Right atrium auricular region (tissue), 2 donors: Measurements from ENCODE around the gene HOXA3. TPM values are rescaled to one million over a fixed set of nuclear protein-coding genes. Genes with fewer than 3 reads are reported as not detected.

Experiments used
- DNase-seq: peaks from one replicate; pipeline ENCODE4 v3.0.0-alpha.2; 2019; ENCODE audit warnings: low spot score
- H3K27ac ChIP-seq, 2 donors: fragments of 200-600 bp; sonication (generic); 1 replicate in 1 of 2; 2 replicates in 1 of 2; pipeline ENCODE4 v1.5.1; 2016 to 2019
- H3K27me3 ChIP-seq, 2 donors: fragments of 200-600 bp; sonication (generic); one replicate each; pipeline versions ENCODE4 v1.5.1 to v1.6.0; 2017 to 2019
- H3K36me3 ChIP-seq: fragments of 200-600 bp; sonication (generic); one replicate; pipeline ENCODE4 v1.5.1; 2016
- H3K4me1 ChIP-seq, 2 donors: fragments of 200-600 bp; sonication (generic); one replicate each; pipeline versions ENCODE4 v1.5.1 to v1.6.0; 2017 to 2019
- H3K4me3 ChIP-seq, 2 donors: fragments of 200-600 bp; sonication (generic); 1 replicate in 1 of 2; 2 replicates in 1 of 2; pipeline ENCODE4 v1.5.1; 2017 to 2019; ENCODE audit warnings: mild to moderate bottlenecking in 1 of 2, moderate library complexity in 1 of 2
- H3K9me3 ChIP-seq, 2 donors: fragments of 200-600 bp; sonication (generic); one replicate each; pipeline ENCODE4 v1.5.1; 2019
- CTCF ChIP-seq, 2 donors: fragments of 200-600 bp; sonication (generic); IDR thresholded peaks; one replicate each; pipeline ENCODE4 v1.5.1; 2019; ENCODE audit warnings: antibody characterized with exemption in 2 of 2
- total RNA-seq, 2 donors: library from RNA; depleted of rRNA; stranded (reverse); fragments of >200 nt; gene quantifications; one replicate each; pipeline ENCODE4 v1.1.0, GENCODE V29; 2016

HOXA3 gene
- total RNA-seq, 2 donors from 2014 or later: 0.28 to 0.30 TPM

- no peaks in the 10 kb centered on the region for H3K36me3 ChIP-seq
- H3K27ac ChIP-seq: no peak overlapping the region
- no peak for TF ChIP-seq CTCF (IDR thresholded peaks at IDR 0.05)
- no peaks in the 10 kb centered on the region for H3K9me3 ChIP-seq
- peaks cover 49 to 71% of the 10 kb centered on the region in 2 donors for H3K27me3 ChIP-seq
- H3K4me1 ChIP-seq: peaks cover 0 to 43% of the 10 kb centered on the region in 2 donors
- no peak for DNase-seq
- H3K4me3 ChIP-seq: no peak overlapping the region
Measured at GRCh38 chr7:27141137-27141922, 11.1 kb downstream of the HOXA3 start.

- TF ChIP-seq CTCF (IDR thresholded peaks at IDR 0.05): no peak
- Histone ChIP-seq H3K27me3 (peaks cover 49 to 71% of the 10 kb centered on the region in 2 donors), H3K27ac (no peak overlapping the region), H3K4me1 (peaks cover 0 to 39% of the 10 kb centered on the region in 2 donors), H3K4me3 (no peak overlapping the region), H3K36me3 (no peaks in the 10 kb centered on the region), H3K9me3 (no peaks in the 10 kb centered on the region)
- no peak for DNase-seq
Measured at GRCh38 chr7:27140126-27140857, 12.1 kb downstream of the HOXA3 start.

GRCh38 chr7:27139334-27140125 is 12.9 kb downstream of the HOXA3 start:
- no peak for DNase-seq
- Histone ChIP-seq H3K4me1 (peaks cover 0 to 31% of the 10 kb centered on the region in 2 donors), H3K27me3 (peaks cover 42 to 65% of the 10 kb centered on the region in 2 donors), H3K9me3 (no peaks in the 10 kb centered on the region), H3K27ac (no peak overlapping the region), H3K36me3 (no peaks in the 10 kb centered on the region), H3K4me3 (no peak overlapping the region)
- TF ChIP-seq CTCF (IDR thresholded peaks at IDR 0.05): no peak

GRCh38 chr7:27138985-27139333 is 13.4 kb downstream of the HOXA3 start:
- no peak for DNase-seq
- TF ChIP-seq CTCF (IDR thresholded peaks at IDR 0.05): no peak
- no peak overlapping the region for H3K27ac ChIP-seq
- H3K9me3 ChIP-seq: no peaks in the 10 kb centered on the region
- peaks cover 41 to 59% of the 10 kb centered on the region in 2 donors for H3K27me3 ChIP-seq
- peaks cover 0 to 26% of the 10 kb centered on the region in 2 donors for H3K4me1 ChIP-seq
- no peaks in the 10 kb centered on the region for H3K36me3 ChIP-seq
- no peak overlapping the region for H3K4me3 ChIP-seq

- no peaks in the 10 kb centered on the region for H3K9me3 ChIP-seq
- H3K27ac ChIP-seq: no peak overlapping the region
- H3K27me3 ChIP-seq: peaks cover 41 to 58% of the 10 kb centered on the region in 2 donors
- TF ChIP-seq CTCF (IDR thresholded peaks at IDR 0.05): no peak
- H3K4me3 ChIP-seq: no peak overlapping the region
- H3K36me3 ChIP-seq: no peaks in the 10 kb centered on the region
- DNase-seq: no peak
- peaks cover 0 to 21% of the 10 kb centered on the region in 2 donors for H3K4me1 ChIP-seq
Measured at GRCh38 chr7:27138472-27138871, 13.9 kb downstream of the HOXA3 start.
